GM19023 (cell line): ENCODE data around the gene SMARCD1.
A peak's percentile ranks its signal among the peaks of the same experiment; 100 is the strongest.

Experiments
- ATAC-seq: cut with Tn5 transposase; IDR thresholded peaks from one replicate; pipeline ENCODE4 v1.9.1; 2021; ENCODE audit warnings: mild to moderate bottlenecking, moderate library complexity; ENCODE audit not compliant: unreplicated experiment

The SMARCD1 gene

DNA sequence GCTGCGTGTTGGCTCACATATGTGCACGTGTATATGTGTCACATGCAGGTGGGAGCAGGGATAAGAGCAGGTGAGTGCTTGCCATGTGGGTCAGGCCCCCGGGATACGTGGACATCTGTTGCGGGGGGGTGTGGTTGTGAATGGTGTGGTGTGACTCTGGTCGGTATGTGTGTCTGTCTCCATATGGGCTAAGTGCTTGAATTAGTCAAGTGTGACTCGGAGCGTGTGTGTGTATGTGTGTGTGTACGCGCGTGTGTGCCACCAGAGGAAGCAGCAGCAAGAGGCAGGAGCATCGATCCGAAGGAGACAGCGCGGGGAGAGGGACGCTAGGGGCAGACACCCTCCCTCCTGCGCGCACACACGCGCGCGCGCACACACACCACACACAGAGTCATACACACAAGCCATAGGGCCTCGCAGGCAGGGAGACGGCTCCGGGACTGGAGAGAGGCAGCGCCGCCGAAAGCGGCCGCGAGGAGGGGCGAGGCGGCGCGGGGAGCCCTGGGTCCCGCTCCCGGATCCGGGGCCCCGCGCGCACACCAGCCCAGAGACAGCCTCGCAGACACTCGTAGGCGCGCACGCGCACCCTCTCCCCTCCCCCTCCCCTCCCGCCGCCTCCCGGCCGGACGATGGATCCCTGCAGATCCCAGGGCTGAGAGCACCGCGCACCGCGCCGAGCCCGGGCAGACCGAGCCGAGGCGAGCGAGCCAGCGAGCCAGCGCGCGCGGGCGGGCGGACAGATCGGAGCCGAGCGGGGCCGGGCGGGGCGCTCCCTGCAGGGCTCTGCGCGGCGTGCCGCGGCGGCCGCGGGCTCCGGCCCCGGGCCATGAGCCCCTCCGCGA lies 27.9 kb upstream of the SMARCD1 start, which contains the start of gene ASIC1:
ASIC1 (plus strand) TSS at position 597 of the 842 bp plus-strand sequence. CDS start 1,171 bp downstream, outside the sequence.
- no peak for ATAC-seq

DNA sequence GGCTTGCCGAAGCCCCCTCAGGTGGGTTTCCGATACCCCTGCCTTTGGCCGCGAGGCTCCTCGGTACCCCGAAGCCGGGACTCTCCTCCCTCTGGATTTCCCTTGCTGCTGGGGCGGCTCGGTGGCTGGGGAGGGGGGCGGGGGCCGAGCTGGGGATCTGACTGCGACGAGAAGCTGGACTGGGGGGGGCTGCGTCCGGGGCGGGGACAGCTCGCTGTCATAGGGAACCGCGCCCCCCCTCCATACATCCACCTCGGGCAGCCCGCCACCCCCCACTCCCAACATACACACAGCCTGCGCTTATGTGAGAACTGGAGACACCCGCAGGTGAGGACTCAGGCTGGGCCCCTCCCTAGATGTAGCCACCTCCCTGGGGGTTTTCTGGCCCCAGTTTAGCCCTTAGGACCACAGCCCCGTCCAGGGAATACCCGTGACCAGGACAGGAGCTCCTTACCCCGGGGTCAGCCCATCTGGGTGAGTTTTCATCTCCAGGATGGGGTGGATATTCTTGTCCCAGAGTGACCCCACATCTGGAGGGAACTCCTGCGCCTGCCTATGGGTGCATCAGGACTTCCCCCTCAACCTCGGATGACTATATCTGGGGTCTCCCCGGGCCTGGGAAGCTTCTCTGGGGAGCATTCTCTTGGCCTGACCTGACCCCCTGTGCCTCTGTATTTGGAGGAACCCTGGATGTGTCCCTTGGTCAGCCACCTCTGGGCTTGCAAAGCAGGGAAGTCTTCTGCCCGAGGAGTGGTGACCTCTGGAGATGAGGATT lies 27.1 kb upstream of the SMARCD1 start:
- ATAC-seq, result no peak

DNA sequence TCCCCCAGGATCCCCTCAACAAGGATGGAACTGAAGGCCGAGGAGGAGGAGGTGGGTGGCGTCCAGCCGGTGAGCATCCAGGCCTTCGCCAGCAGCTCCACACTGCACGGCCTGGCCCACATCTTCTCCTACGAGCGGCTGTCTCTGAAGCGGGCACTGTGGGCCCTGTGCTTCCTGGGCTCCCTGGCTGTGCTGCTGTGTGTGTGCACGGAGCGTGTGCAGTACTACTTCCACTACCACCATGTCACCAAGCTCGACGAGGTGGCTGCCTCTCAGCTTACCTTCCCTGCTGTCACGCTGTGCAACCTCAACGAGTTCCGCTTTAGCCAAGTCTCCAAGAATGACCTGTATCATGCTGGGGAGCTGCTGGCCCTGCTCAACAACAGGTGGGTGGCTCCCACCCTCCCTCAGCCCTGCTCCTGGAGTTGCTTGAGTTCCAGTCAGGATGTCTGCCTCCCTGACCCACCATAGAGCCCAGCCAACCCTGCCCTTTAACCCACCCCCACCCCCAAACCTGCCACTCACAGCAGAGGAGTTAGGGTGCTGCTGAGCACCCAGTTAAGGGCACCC lies 26.3 kb upstream of the SMARCD1 start:
- no peak for ATAC-seq

DNA sequence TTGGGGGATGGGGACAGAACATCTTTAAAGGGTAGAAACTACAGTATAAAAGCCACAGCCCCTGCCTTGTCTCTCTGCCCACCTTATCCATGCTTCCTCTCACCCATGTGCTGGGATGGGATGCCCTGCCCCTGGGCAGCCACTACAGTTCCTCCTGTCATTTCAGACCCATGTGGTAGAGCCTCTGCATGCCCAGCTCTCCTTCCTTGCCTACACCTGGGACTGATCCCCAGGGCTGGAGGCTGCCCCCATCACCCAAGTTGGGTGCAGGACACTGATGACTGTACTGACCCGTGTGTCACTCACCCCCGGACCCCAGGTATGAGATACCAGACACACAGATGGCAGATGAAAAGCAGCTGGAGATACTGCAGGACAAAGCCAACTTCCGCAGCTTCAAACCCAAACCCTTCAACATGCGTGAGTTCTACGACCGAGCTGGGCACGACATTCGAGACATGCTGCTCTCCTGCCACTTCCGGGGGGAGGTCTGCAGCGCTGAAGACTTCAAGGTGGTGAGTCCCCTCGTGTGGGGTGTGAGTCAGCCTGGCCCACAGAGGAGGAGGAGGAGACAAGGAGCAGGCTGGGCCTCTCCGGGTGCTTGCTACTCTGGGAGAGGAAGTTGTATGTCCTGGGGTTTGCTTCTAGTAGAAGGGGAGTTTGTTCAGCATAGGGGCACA lies 25.6 kb upstream of the SMARCD1 start:
- no peak for ATAC-seq

DNA sequence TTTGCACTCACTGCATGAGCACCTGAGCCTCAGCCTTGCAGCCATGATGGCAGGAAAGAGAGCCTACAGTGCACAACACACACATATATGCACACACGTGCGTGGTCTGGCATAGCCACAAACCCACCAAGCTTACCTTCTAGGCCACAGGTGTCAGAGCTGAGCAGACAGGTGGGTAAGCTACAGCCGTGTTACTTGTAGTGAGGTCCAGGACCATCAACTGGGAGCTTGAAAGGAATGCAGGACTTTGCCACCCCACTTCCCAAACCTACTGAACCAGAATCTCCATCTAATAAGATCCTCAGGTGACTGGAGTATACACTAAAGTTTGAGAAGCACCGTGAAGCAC lies 25.0 kb upstream of the SMARCD1 start:
- ATAC-seq, result no peak

DNA sequence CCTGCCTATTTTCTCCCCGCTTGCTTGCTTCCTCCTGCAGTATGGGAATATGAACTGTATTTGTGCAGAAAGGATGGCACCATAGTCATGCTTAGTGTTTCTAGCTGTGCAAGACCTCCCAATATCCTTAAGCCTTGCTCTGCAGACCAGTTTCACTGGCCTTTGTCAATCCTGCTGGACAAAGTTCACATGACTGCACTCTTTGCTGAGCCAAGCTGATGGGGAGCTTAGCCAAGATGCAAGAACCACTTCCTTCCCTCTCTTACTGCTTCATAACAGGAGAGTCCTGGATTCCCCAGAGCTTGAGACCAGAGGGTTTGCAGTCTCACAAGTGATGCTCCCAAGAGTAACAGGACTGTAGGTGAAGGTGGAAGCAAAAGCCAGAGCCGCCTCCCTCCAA lies 24.0 kb upstream of the SMARCD1 start:
- ATAC-seq, result no peak

DNA sequence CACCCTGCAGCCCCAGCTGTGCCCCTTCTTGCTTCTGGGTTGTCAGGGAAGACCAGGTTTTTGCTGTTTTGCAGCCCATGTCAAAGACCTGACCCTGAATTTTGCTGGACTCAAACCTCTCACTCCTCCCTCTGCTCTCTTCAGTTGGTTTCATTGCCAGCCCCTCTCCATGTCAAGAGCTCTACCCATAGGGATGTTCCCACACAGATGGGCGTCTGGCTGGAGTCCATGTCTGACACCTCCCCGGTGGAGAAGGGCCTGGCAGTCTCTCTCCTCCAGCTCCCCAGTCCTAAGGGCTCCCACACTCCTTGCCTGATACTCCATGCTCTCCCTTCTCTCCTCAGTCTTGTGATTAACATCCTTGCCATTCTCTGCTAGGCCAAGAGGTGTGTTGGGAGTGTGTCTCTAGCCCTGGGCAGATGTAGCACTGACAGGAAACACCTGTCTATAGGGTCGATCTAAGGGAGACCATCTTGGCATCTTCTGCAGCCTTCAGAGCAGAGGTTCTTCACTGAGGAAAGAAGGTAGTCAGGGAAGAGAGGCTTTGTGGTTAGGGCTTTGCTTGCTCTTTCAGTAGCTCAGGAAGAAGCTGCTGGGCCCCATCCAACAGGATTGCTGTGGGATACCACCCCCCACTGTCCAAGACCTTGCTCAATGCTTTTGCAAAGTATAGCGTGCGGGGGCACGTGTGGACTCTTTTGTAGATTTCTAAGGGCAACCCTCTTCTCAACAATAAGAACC lies 23.0 kb upstream of the SMARCD1 start:
- ATAC-seq, result no peak

DNA sequence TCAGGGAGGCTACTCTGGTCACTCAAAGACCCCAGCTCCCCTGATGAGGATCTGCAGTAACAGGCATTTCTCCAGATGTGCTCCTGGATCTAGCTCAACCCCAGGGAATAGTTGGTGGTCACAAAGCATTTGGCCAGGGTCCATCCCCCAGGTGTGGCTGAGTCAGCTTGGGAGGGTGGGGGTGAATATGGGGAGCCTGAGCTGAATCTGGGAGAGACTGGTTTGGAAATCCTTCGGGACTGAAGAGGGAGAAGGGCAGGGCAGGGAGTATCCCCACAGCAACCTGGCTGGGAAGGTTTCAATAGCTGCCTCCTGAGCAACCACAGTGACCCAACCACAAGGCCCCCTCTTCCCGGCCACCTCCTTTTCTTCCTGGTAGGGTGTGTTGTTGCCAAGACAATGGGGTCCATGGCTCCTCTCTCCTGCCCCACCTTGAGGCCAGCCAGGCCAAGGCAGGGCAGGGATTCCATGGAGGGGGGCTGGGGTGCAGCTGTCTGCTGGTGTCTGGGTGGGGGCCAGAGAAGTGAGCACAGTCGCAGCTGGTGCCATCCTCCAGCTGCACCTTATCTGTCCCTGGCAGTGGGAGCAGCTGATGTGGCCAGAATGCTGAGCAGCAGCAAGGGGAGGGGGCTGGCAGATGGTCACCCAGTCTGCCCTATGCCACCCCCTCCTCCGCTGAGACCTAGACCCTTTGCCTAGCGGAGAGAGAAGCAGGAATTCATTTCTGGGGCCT lies 22.2 kb upstream of the SMARCD1 start:
- ATAC-seq, result no peak

DNA sequence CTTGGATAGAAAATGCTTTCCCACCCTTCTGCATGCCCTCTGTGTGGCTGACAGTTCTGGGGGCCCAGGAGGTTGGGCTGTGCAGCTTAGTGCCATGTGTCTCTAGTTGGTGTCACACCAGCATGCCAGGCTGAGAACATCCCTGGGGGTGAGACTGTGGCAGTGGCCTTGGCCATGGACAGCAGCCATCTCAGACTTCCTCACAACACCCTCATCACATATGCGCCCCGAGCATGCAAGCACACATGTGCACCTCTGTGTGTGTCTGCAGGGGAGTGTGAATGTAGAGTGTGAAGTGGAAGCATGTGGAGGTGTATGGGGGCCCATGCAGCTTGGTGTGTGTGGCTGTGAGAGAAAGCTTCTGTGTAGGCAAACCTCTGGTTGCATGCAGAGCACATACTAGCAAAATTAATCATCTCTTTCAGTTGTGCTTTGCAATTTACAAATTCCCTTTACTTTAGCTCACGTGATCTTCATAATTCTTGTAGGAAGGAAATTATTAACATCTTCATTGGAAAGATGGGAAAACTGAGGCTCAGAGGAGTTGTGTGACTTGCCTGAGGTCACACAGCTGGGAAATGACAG lies 19.3 kb upstream of the SMARCD1 start:
- no peak for ATAC-seq

DNA sequence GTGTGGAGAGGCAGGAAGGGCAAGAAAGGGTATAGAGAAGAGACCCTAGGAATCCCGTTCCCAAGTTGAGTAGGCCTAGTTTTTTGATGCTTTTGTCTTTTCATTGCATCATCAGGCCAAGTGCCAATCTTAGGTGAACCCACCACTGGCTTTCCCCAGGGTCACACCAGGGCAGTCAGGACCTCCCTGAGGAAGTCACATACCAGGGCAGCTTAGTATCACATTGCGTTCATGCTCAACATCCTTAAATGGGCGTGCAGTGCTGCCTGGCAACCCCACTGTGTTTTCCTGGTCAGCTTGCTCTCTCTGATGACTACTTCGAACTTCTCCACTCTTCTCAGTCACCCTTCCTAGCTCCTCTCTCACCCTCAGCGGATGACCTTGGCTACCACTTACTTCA lies 18.7 kb upstream of the SMARCD1 start:
- no peak for ATAC-seq

DNA sequence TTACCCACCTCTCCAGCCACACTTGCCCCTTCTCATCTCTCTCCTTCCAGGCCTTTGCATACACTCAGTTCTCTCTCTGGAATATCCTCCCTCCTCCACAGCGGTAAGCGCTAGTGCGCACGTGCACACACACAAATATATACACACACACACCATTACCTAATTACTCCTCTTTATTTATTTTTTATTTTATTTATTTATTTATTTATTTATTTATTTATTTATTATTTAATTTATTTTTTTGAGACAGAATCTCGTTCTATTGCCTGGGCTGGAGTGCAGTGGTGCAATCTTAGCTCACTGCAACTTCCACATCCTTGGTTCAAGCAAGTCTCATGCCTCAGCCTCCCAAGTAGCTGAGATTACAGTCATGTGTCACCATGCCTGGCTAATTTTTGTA lies 16.1 kb upstream of the SMARCD1 start:
- no peak for ATAC-seq

DNA sequence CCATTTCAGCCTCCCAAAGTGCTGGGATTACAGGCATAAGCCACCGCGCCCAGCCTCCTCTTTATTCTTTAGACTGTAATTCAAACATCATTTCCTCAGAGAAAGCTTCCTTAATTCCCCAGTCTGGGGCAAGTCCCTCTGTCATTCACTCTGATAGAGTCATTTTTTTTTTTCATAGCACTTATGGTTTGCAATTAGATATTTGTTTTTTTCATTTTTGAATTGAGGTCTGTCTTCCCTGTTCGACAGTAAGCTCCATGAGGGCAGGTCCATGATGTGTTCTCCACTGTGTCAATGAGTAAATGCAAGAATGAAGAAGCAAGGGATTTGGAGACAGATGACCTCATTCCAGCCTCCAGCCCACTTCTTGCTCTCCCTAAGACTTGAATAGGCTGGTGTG lies 15.6 kb upstream of the SMARCD1 start:
- ATAC-seq, result no peak

DNA sequence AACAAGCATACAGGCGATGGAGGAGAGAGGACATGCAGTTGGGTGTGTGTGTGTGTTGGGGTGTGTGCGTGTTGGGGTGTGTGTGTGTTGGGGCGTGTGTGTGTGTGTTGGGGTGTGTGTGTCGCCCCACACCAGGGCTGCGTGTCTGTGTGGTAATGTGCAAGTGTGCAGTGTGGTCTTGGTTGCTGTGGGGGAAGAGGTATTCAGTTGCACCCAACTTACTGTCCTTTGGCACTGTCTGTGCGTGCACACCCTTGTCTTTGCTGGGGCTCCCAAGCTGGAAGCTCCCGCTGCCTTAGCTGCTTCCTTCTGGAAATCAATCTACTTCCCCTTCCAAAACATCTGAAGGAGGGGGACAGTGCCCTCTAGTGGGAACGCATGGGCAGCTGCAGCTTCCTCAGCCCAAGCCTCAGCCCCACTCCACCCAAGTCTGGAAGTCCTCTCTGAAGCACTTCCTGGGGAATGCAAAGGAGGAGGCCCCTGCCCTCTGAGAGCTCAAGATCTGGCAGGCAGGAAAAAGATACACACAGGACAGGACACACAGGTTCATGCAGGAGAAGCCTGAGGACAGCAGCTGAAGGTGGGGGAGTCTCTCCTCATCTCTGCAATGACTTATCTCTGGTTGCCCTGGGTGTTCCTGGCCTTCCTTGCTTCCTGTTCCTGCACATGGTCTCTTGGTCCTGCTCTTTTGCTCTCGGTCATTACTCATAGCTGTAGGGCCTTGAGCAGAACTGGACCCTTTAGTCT lies 14.7 kb upstream of the SMARCD1 start:
- no peak for ATAC-seq

DNA sequence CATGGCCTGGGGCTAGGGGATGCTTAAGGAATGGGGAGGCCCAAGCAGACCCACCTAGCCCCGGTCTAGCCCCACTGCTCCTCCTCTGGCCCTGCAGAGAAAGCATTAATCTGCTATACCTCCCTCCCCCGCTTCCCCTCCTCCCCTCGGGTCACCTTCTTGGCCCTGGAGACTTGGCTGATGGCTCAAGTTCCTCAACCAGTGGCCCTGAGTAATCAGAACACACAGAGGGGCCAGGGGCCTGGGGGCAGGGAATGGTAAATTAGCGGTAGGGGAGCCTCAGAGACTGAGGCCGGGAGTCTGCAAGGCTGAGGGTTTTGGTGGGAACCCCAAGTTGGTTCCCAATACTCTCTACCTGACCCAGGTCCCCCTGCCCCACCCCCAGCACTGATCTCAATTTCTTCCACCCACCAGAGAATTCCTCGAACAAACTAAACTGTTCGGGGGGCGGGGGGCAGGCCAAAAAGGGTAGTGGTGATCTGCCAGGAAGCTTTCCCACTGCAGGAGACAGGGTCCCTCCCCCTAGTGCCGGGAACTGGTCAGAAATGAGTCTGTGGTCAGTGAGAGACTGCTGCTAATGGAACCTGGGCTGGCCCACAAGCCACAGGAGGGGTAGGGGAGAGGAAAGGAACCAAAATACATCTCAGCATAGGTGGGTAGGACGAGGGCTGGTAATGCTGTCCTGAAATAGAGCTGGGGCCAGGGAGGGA lies 12.8 kb upstream of the SMARCD1 start:
- no peak for ATAC-seq

DNA sequence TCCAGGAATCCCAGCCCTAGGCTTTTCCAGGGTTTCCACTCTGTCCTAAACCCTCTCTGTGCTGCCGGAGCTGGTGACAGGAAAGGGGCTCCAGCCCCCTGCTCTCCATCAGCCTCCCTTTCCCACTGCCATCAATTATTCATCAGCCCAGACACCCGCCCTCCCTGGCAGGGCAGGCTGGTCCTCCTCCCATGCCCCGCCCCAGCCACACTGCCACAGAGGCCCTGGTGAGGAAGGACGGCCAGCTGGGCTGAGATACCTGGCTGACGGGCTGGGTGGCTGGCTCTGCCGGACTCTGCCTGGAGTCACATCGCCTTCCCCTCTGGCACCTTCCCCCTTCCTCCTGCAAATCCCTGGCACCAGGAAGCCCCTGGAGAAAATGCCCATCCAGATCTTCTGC lies 11.9 kb upstream of the SMARCD1 start:
- no peak for ATAC-seq

DNA sequence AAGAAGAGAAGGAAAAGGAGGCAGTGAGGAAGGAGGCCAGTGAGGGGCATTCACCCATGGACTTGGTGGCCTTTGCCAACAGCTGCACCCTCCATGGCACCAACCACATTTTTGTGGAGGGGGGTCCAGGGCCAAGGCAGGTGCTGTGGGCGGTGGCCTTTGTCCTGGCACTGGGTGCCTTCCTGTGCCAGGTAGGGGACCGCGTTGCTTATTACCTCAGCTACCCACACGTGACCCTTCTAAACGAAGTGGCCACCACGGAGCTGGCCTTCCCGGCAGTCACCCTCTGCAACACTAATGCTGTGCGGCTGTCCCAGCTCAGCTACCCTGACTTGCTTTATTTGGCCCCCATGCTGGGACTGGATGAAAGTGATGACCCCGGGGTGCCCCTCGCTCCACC lies 11.4 kb upstream of the SMARCD1 start:
- no peak for ATAC-seq

DNA sequence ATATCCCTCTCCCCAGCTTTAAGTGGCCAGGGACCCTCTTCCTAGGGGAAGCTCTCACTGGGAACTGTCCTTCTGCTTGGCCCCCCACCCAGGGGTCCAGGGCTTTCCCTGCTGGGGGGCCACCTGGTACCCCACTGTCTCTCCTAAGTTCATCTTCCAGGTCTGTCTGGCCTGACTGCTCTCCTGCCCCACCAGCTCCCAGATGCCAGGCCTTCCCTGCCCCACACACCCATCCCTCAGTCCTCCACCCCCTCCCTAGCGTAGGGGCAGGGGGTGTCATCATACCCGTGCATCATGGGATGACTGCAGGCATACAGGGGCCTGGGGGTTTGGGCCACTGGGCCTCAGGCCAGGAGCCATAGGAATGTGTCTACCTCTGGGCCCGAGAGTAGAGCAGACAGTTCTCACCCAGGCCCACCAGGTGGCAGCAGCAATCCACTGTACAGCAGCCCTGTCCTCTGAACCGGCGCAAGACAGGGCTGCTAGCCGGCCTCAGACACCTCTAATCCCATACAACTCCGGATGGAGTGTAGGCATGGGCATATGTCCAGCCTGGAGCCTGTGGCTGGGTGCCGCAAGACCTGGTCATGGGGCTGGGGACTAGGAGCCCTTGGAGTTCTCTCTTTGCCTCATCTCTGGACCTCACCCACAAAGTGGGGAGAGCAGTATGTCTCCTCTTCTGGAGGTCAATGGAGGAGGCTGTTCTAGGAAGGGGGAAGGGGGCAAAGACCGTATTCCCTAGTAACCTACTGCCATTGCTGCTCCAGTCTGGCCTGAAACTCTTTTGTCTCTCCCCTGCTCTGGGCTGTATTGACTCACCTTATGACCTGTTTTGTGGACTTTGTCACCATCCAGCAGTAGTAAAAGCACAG lies 10.0 kb upstream of the SMARCD1 start:
- ATAC-seq, result peak; percentile 69
